NOMO-1 (cell line): ENCODE measurements around the gene MRNIP.
"Not testable (repeated sequence)": the region's sequence is repeated elsewhere in the genome, so short reads cannot be mapped to it uniquely, and the experiment has no call there.

Source experiments
- DNase-seq, 2 experiments: peaks; one replicate each; lab custom pipeline; 2025; ENCODE audit not compliant: unreplicated experiment in 2 of 2; lab: John Stamatoyannopoulos, UW

The MRNIP gene

GRCh38 chr5:179872055-179872827 lies 13.6 kb upstream of the MRNIP start:
- DNase-seq, result no peak

GRCh38 chr5:179871533-179871932 lies 12.9 kb upstream of the MRNIP start:
- not testable (repeated sequence) for DNase-seq

GRCh38 chr5:179870952-179871351 lies 12.3 kb upstream of the MRNIP start:
- no peak for DNase-seq

- DNase-seq, result no peak
Measured at GRCh38 chr5:179870403-179870903, 11.8 kb upstream of the MRNIP start.

- DNase-seq, result no peak
Measured at GRCh38 chr5:179869641-179870402, 11.2 kb upstream of the MRNIP start.

- DNase-seq, result no peak
Measured at GRCh38 chr5:179869101-179869500, 10.5 kb upstream of the MRNIP start.

GRCh38 chr5:179868541-179868940 lies 9.9 kb upstream of the MRNIP start:
- DNase-seq, result no peak

- no peak for DNase-seq
Measured at GRCh38 chr5:179867476-179867875, 8.9 kb upstream of the MRNIP start.

- DNase-seq, result no peak
Measured at GRCh38 chr5:179867079-179867465, 8.5 kb upstream of the MRNIP start.

- DNase-seq, result no peak
Measured at GRCh38 chr5:179866241-179867078, 7.8 kb upstream of the MRNIP start.

- no peak for DNase-seq
Measured at GRCh38 chr5:179865491-179866240, 7.0 kb upstream of the MRNIP start.

- no peak for DNase-seq
Measured at GRCh38 chr5:179864686-179865085, 6.1 kb upstream of the MRNIP start.

- no peak for DNase-seq
Measured at GRCh38 chr5:179863449-179864085, 5.0 kb upstream of the MRNIP start.

GRCh38 chr5:179862891-179863290 lies 4.3 kb upstream of the MRNIP start:
- DNase-seq, result no peak

GRCh38 chr5:179862296-179862695 lies 3.7 kb upstream of the MRNIP start:
- no peak for DNase-seq

GRCh38 chr5:179860301-179860700 lies 1.7 kb upstream of the MRNIP start:
- no peak for DNase-seq

GRCh38 chr5:179858241-179858585 lies 404 bp downstream of the MRNIP start:
- peak; percentile 10 to 39 for DNase-seq

- DNase-seq, result no peak
Measured at GRCh38 chr5:179854356-179854755, 4.3 kb downstream of the MRNIP start.

- DNase-seq, result peak; percentile 45 to 77
Measured at GRCh38 chr5:179852993-179853547, 5.5 kb downstream of the MRNIP start.

GRCh38 chr5:179841621-179842020 lies 17.0 kb downstream of the MRNIP start:
- DNase-seq, result no peak
